Stomach (tissue), 9 donors: ENCODE data around the gene ARHGAP10. TPM values are rescaled to one million over a fixed set of nuclear protein-coding genes. Genes with fewer than 3 reads are reported as not detected.
A peak's percentile ranks its signal among the peaks of the same experiment; 100 is the strongest.

Experiments
- DNase-seq, 2 donors: peaks; one replicate each; pipeline versions ENCODE4 v3.0.0 to v3.0.0-alpha.2; 2013 to 2019
- H3K27ac ChIP-seq, 5 donors: fragments of 200-600 bp in 4 of 5; sonication (generic) in 4 of 5; one replicate each; pipeline ENCODE4 v1.5.1; 2013 to 2019; ENCODE audit warnings: mild to moderate bottlenecking in 1 of 5, moderate library complexity in 1 of 5
- H3K27me3 ChIP-seq, 3 donors: fragments of 200-600 bp; sonication (generic); one replicate each; pipeline ENCODE4 v1.5.1; 2017 to 2019; ENCODE audit warnings: mixed run types in 1 of 3
- H3K36me3 ChIP-seq, 4 donors: fragments of 200-600 bp; sonication (generic); 1 replicate in 3 of 4; 2 replicates in 1 of 4; pipeline ENCODE4 v1.5.1; 2016 to 2019
- H3K4me1 ChIP-seq, 4 donors: fragments of 200-600 bp; sonication (generic); one replicate each; pipeline ENCODE4 v1.5.1; 2016 to 2019
- H3K4me3 ChIP-seq, 4 donors: fragments of 200-600 bp; sonication (generic) in 3 of 4; one replicate each; pipeline ENCODE4 v1.5.1; 2016 to 2019; ENCODE audit warnings: mild to moderate bottlenecking in 1 of 4
- H3K9me3 ChIP-seq, 4 donors: fragments of 200-600 bp; sonication (generic); one replicate each; pipeline ENCODE4 v1.5.1; 2016 to 2019
- CTCF ChIP-seq, 7 experiments: fragments of 450-650 bp in 4 of 7; fragments of 200-600 bp in 3 of 7; sonication (generic) in 3 of 7; IDR thresholded peaks; one replicate each; pipeline ENCODE4 v1.5.1; 2016 to 2019; ENCODE audit warnings: antibody characterized with exemption in 7 of 7, control low read depth in 2 of 7, mild to moderate bottlenecking in 1 of 7
- EP300 ChIP-seq: sonication (generic); formaldehyde crosslinking; IDR thresholded peaks from one replicate; pipeline ENCODE4 v1.6.1; 2017; ENCODE audit warnings: antibody characterized with exemption
- POLR2A ChIP-seq, 4 donors: fragments of 450-650 bp; IDR thresholded peaks; one replicate each; pipeline ENCODE4 v1.6.1; 2016; ENCODE audit warnings: antibody characterized with exemption in 4 of 4, control low read depth in 2 of 4, mild to moderate bottlenecking in 1 of 4, moderate library complexity in 1 of 4
- POLR2AphosphoS5 ChIP-seq, 3 donors: sonication (generic); formaldehyde crosslinking; IDR thresholded peaks; one replicate each; pipeline ENCODE4 v1.6.1; 2016; ENCODE audit warnings: antibody characterized with exemption in 3 of 3
- WGBS, 5 donors: extraction: QIAGEN DNeasy Blood & Tissue Kit in 3 of 5; methylation state at CpG; one replicate each; pipeline versions ENCODE4 v1.1.5 to v1.1.7; 2013 to 2018; 5-methylcytosine and 5-hydroxymethylcytosine counted together
- intact Hi-C: fragments of 100-400 bp; cut with DNase I; formaldehyde crosslinking; loops from one replicate; pipeline ENCODE4 v1.15.1; 2023; ENCODE audit warnings: low total_unique reads
- polyA plus RNA-seq, 3 donors: library from polyadenylated mRNA; stranded (reverse); fragments of 200-250 nt; gene quantifications; one replicate each; pipeline ENCODE4 v1.2.3, GENCODE V29; 2013
- total RNA-seq, 5 donors: library from RNA; depleted of rRNA; stranded (reverse); fragments of >200 nt; gene quantifications; one replicate each; pipeline versions ENCODE4 v1.1.0 to v1.2.3, GENCODE V29; 2014 to 2016
- donor health status: healthy with polysubstance abuse.
- donor health status: Bipolar disorder and iron deficiency.
- donor health status: healthy.

The ARHGAP10 gene
- total and polyA plus RNA-seq, 8 donors, result 18.1 to 117 (median 43.9) TPM

GRCh38 chr4:148007792-148008191 lies 275.9 kb downstream of the ARHGAP10 start:
- Histone ChIP-seq H3K4me1 (peaks cover 0 to 13% (median 4%) of the 10 kb centered on the region in 4 donors), H3K36me3 (no peaks in the 10 kb centered on the region), H3K27me3 (no peaks in the 10 kb centered on the region), H3K9me3 (no peaks in the 10 kb centered on the region), H3K27ac (peak overlapping the region in 1 of 5 donors; percentile 19), H3K4me3 (no peak overlapping the region)
- 84 to 93% (median 89%) methylated on average over 3 of the region's 3 CpGs for WGBS, 5 donors
- no peak for DNase-seq
- TF ChIP-seq EP300 (no peak), POLR2A (IDR thresholded peaks at IDR 0.05) (no peak), POLR2AphosphoS5 (IDR thresholded peaks at IDR 0.05) (no peak), CTCF (IDR thresholded peaks at IDR 0.05) (no peak)
- intact Hi-C loops, result no loop called here

- no peak overlapping the region for H3K4me3 ChIP-seq
- TF ChIP-seq CTCF (IDR thresholded peaks at IDR 0.05) (no peak), POLR2A (IDR thresholded peaks at IDR 0.05) (no peak), EP300 (no peak), POLR2AphosphoS5 (IDR thresholded peaks at IDR 0.05) (no peak)
- no peaks in the 10 kb centered on the region for H3K9me3 ChIP-seq
- intact Hi-C loops, result no loop called here
- no peaks in the 10 kb centered on the region for H3K27me3 ChIP-seq
- peaks cover 10 to 39% (median 18%) of the 10 kb centered on the region in 4 donors for H3K4me1 ChIP-seq
- WGBS, 5 donors, result 63 to 83% (median 69%) methylated on average over 2 of the region's 2 CpGs
- no peak overlapping the region for H3K27ac ChIP-seq
- H3K36me3 ChIP-seq, result no peaks in the 10 kb centered on the region
- DNase-seq, result no peak
Measured at GRCh38 chr4:148015058-148015457, 283.2 kb downstream of the ARHGAP10 start.

- Histone ChIP-seq H3K4me1 (peaks cover 10 to 39% (median 18%) of the 10 kb centered on the region in 4 donors), H3K36me3 (no peaks in the 10 kb centered on the region), H3K9me3 (no peaks in the 10 kb centered on the region), H3K27me3 (no peaks in the 10 kb centered on the region), H3K4me3 (no peak overlapping the region), H3K27ac (no peak overlapping the region)
- TF ChIP-seq POLR2A (IDR thresholded peaks at IDR 0.05) (no peak), POLR2AphosphoS5 (IDR thresholded peaks at IDR 0.05) (no peak), EP300 (no peak), CTCF (IDR thresholded peaks at IDR 0.05) (no peak)
- no peak for DNase-seq
- intact Hi-C loops, result no loop called here
- 91 to 97% (median 95%) methylated on average over 8 of the region's 8 CpGs for WGBS, 5 donors
Measured at GRCh38 chr4:148015468-148015867, 283.6 kb downstream of the ARHGAP10 start.

- Histone ChIP-seq H3K4me3 (no peak overlapping the region), H3K27me3 (no peaks in the 10 kb centered on the region), H3K36me3 (no peaks in the 10 kb centered on the region), H3K27ac (no peak overlapping the region), H3K9me3 (no peaks in the 10 kb centered on the region), H3K4me1 (peaks cover 10 to 40% (median 19%) of the 10 kb centered on the region in 4 donors)
- no peak for TF ChIP-seq POLR2AphosphoS5 (IDR thresholded peaks at IDR 0.05)
- no peak for TF ChIP-seq POLR2A (IDR thresholded peaks at IDR 0.05)
- TF ChIP-seq EP300, result no peak
- TF ChIP-seq CTCF (IDR thresholded peaks at IDR 0.05), result no peak
- DNase-seq, result no peak
- 76 to 90% (median 84%) methylated on average over 6 of the region's 6 CpGs for WGBS, 5 donors
- intact Hi-C loops, result no loop called here
Measured at GRCh38 chr4:148016063-148016637, 284.3 kb downstream of the ARHGAP10 start.
